DMS79 (cell line): Measurements from ENCODE around the gene CCNE1.
"Not testable (repeated sequence)": the region's sequence is repeated elsewhere in the genome, so short reads cannot be mapped to it uniquely, and the experiment has no call there.

Experiments
- DNase-seq: peaks from one replicate; lab custom pipeline; 2025; lab: John Stamatoyannopoulos, UW

Gene CCNE1

GRCh38 chr19:29815231-29815630, 3.4 kb downstream of the CCNE1 start:
- DNase-seq = no peak

GRCh38 chr19:29817316-29817715, 5.5 kb downstream of the CCNE1 start:
- no peak for DNase-seq

- no peak for DNase-seq
Measured at GRCh38 chr19:29819300-29819699, 7.5 kb downstream of the CCNE1 start.

GRCh38 chr19:29819986-29820385, 8.2 kb downstream of the CCNE1 start:
- DNase-seq = no peak

GRCh38 chr19:29823581-29824330, 12.0 kb downstream of the CCNE1 start:
- no peak for DNase-seq

- not testable (repeated sequence) for DNase-seq
Measured at GRCh38 chr19:29825263-29825662, 13.5 kb downstream of the CCNE1 start.

- no peak for DNase-seq
Measured at GRCh38 chr19:29831041-29831548, 19.3 kb downstream of the CCNE1 start.

GRCh38 chr19:29831686-29832085, 19.9 kb downstream of the CCNE1 start:
- DNase-seq = no peak

GRCh38 chr19:29832801-29833200, 21.0 kb downstream of the CCNE1 start:
- no peak for DNase-seq

- no peak for DNase-seq
Measured at GRCh38 chr19:29833614-29834261, 21.9 kb downstream of the CCNE1 start.

- DNase-seq = no peak
Measured at GRCh38 chr19:29834991-29835846, 23.4 kb downstream of the CCNE1 start.

- no peak for DNase-seq
Measured at GRCh38 chr19:29836409-29836825, 24.6 kb downstream of the CCNE1 start.

GRCh38 chr19:29837448-29837981, 25.7 kb downstream of the CCNE1 start:
- no peak for DNase-seq

- no peak for DNase-seq
Measured at GRCh38 chr19:29837996-29838395, 26.2 kb downstream of the CCNE1 start.

- no peak for DNase-seq
Measured at GRCh38 chr19:29840066-29840950, 28.5 kb downstream of the CCNE1 start.

- no peak for DNase-seq
Measured at GRCh38 chr19:29841209-29841558, 29.4 kb downstream of the CCNE1 start.

GRCh38 chr19:29841559-29842367, 30.0 kb downstream of the CCNE1 start:
- DNase-seq = no peak

GRCh38 chr19:29842471-29843179, 30.8 kb downstream of the CCNE1 start:
- DNase-seq = no peak

- no peak for DNase-seq
Measured at GRCh38 chr19:29843180-29844051, 31.6 kb downstream of the CCNE1 start.
